HG03060 (cell line): ENCODE results near the gene CACNA2D3.

Experiments
- ATAC-seq: cut with Tn5 transposase; IDR thresholded peaks from one replicate; pipeline ENCODE4 v1.9.1; 2021; ENCODE audit warnings: low read depth, moderate number of reproducible peaks; ENCODE audit not compliant: unreplicated experiment

CACNA2D3 gene

DNA sequence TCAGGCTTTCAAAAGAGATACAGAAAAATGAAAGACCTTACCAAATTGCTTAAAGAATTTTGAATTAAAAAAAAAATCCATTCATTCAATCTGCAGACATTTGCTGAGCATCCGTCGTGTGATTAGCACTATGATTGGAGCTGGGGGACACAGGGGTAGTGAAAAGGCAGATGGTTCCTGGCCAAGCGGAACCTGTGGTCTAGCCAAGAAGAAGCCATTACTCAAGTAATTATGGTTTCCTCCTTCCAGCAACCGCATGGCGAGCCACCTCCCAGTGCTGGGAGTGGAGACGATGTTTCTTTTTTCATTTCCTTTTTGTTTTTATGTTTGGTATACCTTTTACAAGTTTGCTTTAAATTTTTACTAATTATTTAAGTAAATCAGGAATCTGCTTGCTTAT lies 140.2 kb downstream of the CACNA2D3 start:
- no peak for ATAC-seq

DNA sequence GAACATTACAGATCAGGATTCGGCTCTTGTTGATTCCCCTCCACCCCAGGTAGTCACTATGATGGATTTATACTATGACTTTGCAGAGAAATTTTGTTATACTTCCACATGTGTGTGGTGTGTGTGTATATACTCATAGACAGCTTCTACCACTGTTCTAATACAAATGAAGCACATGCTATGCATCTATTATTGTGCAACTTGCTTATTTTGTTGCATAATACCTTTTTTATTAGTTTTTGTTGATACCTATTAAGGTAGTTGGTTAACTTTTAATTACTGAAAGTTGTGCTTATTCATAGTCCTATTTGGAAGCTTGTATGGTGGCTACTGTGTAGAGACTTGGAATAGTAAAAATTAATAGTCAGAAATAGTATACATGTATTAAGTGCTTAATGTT lies 140.6 kb downstream of the CACNA2D3 start:
- ATAC-seq = no peak

GRCh38 chr3:54264050-54264449 lies 141.7 kb downstream of the CACNA2D3 start:
- no peak for ATAC-seq

DNA sequence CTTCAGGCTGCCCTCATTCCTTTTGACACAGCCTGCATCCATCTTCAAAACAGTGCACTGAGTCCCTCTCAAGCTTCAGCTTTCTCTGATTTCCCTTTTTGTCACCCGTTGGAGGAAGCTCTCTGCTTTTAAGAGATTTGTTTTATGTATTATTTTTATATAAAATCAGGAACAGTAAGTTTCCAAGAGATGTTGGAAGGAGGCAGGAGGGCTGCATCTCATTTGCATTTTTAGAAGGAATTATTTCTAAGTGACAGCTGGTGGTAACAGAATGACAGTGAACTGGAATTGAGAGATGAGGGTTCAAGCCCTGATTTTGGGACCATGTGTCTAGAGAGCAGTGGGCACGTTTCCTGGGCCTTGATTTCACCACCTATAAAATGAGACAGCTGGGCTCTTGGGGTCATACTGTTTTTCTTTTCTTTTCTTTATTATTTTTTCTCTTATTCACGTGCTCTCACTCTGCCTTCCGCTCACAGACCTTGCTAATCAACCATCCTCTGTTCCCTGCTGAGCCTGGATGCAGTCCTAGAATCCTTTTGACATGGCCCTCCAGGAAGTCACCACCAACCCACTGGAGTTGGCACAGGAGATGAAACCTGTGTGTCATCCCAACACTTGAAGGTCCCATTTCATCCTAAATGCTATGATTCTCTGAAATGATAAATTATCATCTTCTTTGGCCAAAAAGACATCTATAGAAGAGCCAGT lies 148.6 kb downstream of the CACNA2D3 start:
- ATAC-seq = no peak

GRCh38 chr3:54273791-54274190 lies 151.4 kb downstream of the CACNA2D3 start:
- no peak for ATAC-seq

DNA sequence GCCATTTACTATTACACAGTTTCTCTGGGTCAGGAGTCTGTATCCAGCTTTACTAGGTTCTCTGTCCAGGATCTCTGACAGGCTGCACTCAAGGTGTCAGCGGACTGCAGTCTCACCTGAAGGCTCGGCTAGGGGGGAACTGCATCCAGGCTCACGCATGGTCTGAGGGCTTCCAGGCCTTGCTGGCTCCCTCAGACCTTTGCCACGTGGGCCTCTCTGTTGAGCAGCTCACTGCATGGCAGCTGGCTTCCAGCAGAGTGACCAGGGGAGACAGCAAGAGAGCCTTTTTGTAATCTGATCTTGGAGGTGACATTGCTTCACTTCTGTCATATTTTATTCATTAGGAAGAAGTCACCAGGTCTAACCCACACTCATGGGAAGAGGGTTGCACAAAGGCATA lies 152.3 kb downstream of the CACNA2D3 start:
- ATAC-seq = no peak

DNA sequence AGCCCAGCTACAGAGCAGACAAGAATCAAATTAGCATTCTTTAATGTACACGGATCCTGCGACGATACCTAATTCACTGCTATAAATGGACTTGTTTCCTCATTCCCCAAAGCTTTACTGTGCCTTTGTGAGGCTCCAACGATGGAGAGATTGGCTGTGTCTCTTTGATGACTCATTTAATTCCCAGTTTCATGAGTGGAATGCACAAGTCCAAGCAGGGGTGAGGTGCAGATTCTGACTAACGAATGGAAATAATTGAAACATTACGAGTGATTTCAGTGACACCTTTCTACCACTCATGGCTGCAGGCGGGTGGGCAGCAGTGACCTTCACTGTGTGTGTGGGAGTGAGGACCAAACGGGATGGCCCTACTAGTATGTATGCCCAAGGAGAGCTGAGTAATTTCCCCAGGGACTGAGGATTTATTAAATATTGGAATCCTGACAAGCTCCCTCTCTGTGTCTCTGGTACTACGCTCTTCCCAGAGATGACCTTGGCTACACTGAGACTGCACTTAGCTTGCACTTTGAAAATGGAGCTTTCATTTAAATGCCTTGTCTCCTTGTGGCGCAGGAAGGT lies 156.7 kb downstream of the CACNA2D3 start:
- no peak for ATAC-seq

DNA sequence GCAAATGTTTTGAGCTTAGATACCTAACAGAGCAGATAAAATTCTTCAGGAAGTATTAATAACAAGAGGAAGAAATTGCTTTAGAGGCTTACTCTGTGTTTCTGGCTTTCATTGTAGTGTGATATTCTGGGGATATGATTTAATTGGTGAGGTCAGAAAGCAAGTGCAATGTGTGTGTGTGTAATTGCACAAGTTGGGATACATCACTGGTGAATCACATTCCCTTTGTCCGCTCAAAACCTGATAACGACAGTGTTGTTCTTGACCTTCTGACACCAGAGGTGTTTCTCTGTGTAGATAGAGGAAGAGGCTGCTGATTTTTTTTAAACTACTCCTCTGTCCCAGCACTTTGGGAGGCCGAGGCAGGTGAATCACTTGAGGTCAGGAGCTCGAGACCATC lies 161.1 kb downstream of the CACNA2D3 start:
- ATAC-seq = no peak

GRCh38 chr3:54294214-54294613 lies 171.9 kb downstream of the CACNA2D3 start:
- ATAC-seq = no peak

DNA sequence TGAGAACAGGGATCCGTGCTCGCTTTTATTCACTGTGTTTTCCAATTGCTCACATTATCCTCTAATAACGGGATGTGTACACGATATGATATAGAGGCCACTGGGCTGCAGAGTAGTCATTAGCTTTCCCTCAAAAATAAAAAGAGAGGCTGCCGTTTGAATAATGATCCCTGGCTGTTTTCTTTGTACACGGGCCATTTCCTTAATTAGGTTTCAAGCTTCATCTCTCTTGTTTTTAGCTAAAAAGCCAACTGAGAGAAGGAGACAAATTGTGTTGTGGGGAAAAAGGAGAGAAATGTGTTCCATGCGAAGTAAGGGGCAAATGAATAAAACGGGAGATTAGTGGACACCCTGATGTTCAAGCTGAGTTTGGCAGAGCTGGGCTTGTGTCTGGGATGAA lies 174.2 kb downstream of the CACNA2D3 start:
- ATAC-seq = no peak

GRCh38 chr3:54299169-54299935 lies 177.0 kb downstream of the CACNA2D3 start:
- no peak for ATAC-seq

DNA sequence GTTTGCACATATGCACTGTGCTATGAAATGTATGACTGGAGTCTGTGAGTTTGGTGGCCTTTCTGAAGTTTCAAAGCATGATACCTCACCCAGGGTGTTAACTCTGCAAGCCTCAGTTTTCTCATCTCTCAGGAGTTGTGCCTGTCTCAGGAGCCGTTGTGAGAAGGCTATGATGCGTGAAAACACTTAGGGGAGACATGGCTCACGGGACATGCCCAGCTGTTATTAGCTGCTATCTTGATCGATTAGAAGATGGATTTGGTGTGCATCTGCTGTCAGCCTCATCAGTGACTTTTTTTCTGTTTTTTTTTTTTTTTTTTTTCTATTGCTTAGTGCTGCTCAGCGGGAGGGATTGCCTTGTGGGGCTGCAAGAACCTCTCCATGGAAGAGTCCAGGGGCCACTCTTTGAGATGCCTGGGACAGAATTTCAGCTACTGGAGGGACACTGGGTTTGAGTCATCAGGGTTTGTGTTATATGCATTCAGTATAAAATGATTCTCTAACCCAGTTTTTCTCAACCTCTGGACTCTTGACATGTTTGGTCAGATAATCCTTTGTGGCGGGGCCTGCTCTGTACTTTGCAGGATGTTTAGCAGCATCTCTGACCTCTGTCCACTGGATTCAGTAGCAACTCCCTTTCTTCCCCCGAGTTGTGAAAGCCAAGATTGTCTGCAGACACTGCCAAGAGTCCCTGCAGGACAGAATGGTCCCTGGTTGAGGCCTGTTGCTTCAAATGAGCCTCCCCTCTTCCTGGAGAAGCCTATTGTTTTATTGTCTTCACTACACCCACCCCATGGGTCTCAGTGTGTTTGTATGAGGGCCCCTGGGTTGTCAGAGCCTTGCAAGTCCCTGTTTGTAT lies 181.4 kb downstream of the CACNA2D3 start:
- ATAC-seq = no peak

GRCh38 chr3:54304877-54305276 lies 182.5 kb downstream of the CACNA2D3 start:
- ATAC-seq = no peak

GRCh38 chr3:54305409-54306099 lies 183.2 kb downstream of the CACNA2D3 start:
- ATAC-seq = no peak

GRCh38 chr3:54307566-54308180 lies 185.3 kb downstream of the CACNA2D3 start:
- ATAC-seq = no peak

DNA sequence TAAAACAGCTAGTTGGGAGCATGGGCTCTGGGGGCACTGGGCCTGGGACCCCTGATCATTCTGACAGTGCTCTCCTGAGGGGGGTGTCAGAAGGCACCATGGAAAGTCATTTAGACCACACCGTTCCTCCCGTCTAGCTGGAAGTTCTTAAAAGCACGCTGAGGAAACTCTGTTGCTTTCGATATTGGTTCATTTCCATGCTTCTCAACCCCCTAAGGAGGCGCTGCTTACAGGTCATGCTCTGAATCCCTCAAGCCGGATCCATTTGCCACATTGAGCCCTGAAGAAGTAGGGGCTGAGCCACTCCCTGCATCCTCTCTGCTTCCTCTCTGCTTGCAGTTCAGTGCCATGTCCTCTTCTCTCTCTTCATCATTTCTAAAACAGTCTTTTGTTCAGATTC lies 187.2 kb downstream of the CACNA2D3 start:
- ATAC-seq = no peak

DNA sequence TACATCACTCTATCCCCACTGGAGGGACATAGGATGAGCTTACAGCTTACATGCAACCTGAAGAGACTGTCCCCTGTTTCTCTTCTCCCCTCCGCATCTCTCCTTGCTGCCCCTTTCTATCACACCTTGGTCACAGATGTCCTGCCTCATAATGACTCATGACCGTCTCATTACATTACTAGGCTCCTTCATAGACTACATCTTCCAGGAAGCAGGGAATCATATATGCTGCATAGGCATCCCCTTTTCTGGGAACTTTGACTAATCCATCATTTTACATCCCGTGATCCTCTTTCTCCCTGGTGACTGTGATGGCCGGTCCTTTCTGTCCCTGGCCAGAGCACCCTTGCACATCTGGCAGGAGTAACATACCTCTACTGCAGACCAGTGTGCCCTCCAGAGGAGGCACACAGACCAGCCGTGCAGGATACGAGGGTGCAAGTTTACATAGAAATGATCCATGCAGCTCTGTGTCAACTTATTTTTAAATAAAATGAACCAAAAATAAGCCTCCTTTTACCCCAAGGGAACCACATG lies 188.9 kb downstream of the CACNA2D3 start:
- ATAC-seq = no peak

GRCh38 chr3:54312156-54312899 lies 190.0 kb downstream of the CACNA2D3 start:
- no peak for ATAC-seq

- ATAC-seq = no peak
Observed at GRCh38 chr3:54313418-54313817, 191.1 kb downstream of the CACNA2D3 start.
